ENCODE data around the gene HPF1.
"Not testable (repeated sequence)": the region's sequence is repeated elsewhere in the genome, so short reads cannot be mapped to it uniquely, and the experiment has no call there.

Gene HPF1

DNA sequence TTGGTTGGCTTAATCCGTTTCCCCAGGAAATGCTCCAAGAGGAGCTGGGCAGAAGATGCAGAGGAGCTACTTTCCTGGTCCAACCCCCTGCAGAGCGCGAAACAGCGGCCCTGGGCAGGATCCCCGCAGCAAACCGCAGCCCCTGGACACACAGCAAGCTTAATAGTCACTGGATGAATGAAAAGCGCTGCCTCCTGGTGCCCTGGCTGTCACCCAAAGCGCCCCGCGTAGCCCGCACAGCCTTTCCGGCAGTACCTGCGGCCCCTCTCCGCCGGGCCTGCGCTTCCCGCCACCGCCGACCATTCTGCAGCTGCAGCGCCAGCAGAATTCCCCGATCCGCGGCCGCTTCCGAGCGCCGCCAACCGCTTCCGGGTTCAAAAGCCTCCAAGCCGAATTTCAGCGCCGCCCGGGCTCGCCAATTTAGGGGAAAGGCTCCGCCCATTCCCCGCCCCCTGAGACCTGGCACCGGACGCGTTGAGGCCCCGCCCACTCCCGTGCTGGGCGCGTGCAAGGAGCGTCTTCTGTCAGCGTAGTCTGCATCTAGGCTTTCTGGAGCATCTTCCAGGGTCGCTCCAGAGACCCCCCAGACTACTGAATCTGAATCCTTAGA, at the start of gene HPF1:
TSS of gene HPF1 (minus strand) at position 370 of the 610 bp plus-strand sequence. CDS start at position 303, 67 bp downstream.
- DNase-seq = peak; percentile 97

DNA sequence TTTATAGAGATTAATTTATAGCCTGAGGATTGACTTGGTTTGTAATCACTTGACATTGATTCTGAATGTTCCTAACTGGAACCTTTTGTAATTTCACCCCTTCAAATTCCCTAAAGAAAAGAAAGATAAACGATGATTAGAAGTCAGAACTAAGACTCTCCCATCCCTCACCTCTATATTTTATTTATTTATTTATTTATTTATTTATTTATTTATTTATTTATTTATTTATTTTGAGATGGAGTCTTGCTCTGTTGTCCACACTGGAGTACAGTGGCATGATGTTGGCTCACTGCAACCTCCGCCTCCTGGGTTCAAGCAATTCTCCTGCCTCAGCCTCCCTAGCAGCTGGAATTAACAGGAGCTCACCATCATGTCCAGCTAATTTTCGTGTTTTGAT, 49.0 kb upstream of the HPF1 start:
- not testable (repeated sequence) for DNase-seq

DNA sequence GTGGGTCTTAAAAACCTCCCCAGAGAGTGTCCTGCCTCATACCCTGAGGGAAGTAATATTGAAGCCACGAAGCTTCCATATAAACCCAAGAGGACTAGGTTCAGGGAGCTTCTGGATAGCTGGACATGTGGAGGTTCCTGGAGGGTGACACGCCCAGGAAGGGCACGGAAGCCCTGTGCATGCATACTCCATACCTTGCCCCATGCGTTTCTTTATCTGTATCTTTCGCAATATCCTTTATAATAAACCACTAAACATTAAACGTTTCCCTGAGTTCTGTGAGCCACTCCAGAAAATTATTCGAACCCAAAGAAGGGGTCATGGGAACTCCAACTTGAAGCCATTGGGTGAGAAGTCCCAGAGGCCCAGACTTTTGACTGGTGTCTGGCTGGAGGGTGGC, 45.7 kb upstream of the HPF1 start:
- no peak for DNase-seq

DNA sequence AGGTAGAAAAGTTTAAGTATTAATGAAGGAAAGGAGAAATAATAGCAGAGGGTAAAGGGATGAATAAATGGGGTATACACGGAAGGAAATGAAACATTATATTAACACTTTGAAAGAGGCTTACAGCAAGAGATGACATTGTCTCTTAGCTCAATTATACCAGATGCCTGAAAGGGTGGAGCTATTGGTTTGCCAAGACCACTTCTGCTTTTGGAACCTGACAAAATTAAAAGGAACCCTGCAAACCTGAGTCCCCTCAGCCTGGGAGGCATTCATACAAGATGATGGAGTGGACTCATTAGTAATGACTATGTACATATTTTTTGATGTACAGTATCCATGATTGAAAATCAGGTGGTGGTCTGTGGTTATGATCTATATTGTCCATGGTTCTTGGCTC, 45.1 kb upstream of the HPF1 start:
- no peak for DNase-seq

DNA sequence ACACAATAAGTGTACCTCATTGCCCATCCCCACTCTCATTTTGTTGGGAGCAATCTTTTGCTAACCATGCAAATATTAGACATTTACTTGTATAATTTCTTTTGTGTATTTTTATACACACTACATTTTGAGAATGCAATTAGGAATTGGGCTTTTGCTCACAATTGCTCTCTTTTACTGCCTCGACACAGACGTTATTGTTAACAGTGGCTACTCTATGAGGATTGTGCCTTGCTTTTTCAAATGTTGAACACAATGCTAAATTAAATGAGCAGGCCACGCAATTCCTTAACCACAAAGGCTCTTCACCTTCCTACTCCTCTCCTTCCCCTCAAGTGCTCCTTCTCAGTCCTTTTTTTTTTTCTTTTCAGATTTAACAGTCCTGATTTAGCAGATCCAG, 42.8 kb upstream of the HPF1 start:
- no peak for DNase-seq

DNA sequence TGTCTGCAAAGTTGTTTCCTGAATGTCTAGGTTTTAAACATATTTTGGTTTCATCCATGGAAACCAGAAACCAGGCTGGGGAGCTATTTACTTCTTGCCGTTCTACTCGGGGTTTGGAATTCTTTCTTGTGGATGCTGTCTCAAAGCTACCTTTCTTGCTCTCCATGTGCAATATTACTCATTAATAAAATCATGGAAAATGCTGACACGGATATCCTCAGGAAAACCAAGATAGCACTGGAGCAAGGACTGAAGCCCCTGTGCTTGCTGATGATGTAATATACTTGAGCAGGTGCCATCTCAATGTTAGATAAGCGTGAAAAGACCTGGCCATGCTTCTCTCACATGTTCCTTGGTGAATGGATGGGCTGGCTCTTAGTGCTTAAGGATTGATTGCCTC, 41.5 kb upstream of the HPF1 start:
- DNase-seq = no peak

DNA sequence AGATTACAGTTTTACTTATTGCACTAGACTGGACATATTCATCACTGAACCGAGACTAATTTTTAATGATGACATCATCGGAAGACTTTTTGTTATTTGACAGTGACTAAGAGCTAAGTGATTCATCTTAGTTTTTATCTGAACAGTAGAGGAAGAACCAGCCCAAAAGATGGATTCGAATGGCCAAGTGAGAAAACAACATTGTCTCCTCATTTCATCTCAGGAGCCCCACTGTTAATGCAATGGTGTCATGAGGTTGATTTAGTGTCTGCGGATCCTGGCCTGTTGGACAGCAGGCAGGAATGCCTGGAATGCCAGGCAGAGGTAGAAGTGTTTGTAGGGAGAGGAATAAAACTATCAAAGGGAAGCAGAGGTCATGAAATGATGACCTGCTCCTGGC, 37.8 kb upstream of the HPF1 start:
- DNase-seq = no peak

DNA sequence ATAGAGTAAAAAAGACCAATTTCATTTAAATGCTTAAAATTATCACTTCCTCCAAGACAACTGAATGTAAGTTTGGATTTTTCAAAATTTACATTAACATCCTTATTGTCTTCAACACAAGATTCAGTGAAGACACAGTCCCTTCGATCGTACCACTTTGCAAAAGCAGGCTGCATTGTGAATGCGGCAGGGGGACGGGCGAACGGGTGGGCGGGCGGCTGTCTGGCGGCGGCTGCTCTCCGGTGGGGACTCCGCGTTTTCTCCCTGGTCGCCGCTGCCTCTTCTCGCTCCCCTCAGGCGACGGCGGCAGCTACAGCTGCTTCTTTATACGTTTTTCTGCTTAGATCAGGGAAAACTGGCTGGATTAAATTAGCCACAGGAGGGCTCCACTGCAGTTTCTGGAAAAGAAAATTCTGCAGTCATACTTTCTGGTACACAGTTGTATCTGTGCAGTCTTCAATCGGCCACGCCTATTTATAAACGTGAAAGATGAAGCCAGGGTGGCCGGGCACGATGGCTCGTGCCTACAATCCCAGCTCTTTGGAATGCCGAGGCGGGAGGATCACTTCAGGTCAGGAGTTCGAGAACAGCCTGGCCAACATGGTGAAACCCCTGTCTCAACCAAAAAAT, 33.9 kb upstream of the HPF1 start:
- peak; percentile 41 for DNase-seq

DNA sequence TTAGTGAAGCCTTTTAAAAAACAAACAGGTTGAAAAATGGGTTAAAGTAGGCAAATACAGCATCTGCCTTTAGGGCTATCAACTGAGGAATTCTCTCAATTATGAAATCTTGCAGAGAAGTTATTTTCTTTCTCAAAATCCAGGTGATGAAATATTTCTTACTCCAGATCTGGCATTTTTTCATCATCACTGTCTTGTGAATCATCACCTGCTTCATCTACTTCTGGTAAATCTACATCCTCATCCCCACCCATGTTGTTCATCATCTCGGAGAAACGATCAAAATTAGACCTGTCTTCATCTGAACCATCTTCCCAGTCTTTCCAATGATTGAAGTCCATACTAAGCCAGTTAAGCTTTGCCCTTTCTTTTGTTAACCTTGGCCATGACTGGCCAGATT, 33.3 kb upstream of the HPF1 start:
- DNase-seq = no peak

DNA sequence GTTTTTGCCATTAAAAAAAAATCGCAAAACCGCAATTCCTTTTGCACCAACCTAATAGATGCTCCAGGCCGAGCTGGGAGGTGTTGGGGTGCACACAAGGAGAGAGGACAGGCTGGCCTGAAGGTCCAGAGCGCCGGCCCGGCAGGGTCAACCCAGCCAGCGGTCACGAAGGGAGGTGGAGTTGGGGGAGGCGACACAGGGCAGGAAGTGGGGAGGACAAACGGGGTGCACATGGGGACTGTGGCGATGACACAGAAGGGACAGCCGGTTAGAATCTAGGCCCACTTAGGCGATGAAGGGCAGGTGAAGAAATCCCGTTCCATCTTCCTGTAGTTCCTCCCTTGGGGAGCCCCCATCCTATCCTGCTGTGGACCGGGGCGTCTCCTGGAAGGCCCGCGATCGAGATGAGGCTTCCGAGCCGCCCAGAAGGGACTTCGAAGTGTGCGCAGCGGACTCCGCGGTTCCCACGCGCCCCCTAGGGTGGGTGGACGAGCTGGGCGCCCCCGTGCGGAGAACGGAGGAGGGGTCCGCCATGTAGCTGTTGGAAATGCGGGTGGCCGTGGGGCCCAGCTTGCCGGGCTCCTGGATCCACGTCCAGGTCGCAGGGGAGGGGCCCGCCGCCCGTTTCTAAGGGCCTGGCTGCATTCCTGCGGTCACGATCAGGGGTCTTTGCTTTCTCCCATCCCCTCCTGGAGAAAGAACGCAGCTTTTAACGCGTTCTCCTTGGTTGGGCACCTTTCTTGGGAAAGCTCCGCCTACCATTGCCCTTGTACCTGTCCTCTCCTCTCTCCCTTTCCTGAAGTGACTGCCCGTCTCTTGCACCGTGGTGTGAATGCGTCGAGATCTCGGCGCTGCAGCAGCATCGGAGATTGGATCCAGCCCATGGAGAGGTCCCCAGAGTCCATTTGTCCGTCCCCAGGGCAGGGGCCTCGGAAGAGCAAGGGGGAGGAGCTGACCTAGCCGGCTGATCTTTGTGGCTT, 17.0 kb upstream of the HPF1 start:
- peak; percentile 45 for DNase-seq

DNA sequence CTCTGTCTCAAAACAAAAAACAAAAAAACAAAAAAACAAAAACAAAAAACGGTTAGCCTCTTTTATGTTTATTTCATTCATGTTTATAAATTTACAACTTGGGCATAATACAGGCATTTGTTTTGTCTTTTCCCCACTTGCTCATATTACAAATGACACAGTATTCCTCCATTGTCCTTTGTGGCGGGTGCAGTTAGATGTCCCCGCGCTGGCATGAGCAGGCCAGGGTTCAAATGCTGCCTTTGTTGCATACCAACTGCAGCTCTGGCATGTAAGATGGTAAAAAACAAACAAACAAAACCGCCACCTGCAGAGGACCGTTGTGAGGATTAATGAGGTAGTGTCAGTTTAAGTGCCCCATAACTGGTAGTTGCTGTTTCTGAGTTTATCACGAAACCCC, 16.1 kb upstream of the HPF1 start:
- DNase-seq = no peak

DNA sequence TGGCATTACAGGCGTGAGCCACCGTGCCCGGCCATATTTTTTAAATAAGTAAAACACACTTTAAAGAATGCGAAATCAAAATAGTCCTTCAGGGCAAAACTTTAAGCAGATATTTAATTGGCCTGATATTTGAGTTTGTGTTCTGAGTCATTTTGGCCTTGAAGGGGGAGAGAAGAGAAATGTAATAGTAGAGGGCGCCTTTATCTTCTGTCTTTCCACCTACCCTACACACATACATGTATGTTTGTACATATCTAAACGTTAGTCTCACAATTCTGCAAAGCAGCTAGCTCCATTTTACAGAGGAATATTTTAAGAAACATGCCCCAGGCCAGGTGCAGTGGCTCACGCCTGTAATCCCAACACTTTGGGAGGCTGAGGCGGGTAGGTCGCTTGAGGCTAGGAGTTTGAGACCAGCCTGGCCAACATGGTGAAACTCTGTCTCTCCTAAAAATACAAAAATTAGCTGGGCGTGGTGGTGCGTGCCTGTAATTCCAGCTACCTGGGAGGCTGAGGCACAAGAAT, 13.9 kb upstream of the HPF1 start:
- DNase-seq = not testable (repeated sequence)

DNA sequence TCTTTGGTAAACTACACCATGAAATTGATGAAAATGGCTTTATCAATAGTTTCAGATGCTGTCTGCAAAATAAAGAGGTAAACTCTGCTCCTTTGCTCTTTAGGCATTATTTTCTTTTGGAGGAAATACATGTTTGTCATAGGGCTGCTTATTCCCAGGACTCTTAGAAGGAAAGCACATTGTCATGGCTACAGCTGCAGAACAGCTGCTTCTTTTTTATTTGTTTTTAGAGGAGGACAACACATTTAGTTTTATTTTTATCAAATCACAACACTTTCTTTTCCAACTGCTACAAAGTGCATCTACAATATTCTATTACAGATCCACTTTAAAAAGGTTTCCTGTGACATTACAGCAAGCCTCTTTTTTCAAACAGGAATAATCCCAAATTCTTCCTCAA, 12.7 kb upstream of the HPF1 start:
- DNase-seq = no peak

DNA sequence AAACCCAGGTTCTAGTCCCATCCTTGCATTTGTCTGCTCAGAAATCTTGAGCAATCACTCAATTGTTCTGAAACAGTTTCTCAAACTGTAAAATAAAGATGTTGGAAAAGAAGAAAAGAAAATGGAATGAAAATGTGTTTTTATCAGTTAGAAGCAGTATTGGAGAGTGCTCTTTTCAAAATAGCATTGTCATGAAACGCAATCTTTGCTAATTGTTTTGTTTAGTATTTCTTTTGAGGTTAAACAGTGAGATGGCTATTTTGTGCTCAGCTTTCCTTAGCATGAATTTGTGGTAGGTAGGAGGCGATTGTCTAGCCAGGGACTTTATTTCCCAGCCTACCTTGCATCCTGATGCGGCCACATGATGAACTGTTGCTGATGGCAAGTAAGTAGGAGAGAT, 10.6 kb upstream of the HPF1 start:
- DNase-seq = no peak

DNA sequence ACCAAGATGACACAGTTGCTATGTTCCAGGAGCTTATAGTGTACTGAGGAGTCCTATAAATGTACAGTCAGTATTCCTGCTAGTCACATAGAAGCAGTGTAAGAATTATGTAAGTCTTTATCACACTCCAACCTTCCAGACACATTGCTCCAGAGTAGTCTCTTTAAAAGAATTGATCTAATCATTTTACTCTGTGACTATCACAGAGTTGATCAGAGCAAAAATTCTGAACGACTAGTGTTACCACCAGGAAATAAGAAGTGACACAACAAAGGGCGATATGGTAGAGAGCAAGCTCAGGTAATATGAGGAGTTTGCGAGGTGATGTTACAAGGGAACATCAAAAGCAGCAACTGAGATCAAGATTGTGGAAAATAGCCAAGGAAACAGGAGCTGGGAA, 9.0 kb upstream of the HPF1 start:
- DNase-seq = no peak

DNA sequence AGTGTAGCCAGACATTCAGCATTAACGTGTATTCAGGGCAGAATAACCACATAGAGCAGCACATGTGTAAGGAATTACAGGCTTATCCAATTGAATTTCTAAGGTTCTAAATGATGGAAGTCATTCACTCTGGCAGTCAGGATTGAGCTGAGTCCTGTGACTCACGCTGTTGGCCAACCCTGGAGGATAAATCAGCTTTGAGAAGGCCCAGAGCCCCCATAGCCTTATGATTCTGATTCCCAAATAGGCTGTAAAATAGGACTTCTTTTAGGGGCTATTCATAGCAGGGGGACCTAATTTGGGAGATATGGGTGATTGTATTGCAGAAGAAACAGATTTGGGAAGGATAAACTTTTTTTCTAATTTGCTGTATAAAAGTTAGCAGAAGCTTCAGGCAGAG, 8.1 kb upstream of the HPF1 start:
- no peak for DNase-seq

DNA sequence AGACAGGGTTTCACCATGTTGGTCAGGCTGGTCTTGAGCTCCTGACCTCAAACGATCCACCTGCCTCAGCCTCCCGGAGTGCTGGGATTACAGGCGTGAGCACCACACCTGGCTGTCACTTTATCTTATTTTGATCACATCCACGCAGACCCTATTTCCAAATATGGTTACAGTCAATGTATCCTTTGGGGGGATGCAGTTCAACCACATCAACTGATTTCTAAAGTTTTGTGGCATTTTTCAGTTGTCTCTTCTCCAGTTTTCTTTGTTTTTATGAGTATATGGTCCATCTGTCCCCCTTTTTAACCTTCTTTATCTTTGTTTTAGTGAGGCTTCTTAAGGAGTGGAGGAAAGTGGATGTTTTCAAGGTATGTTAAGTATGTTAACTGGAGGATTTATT, 4.1 kb upstream of the HPF1 start:
- DNase-seq = no peak

DNA sequence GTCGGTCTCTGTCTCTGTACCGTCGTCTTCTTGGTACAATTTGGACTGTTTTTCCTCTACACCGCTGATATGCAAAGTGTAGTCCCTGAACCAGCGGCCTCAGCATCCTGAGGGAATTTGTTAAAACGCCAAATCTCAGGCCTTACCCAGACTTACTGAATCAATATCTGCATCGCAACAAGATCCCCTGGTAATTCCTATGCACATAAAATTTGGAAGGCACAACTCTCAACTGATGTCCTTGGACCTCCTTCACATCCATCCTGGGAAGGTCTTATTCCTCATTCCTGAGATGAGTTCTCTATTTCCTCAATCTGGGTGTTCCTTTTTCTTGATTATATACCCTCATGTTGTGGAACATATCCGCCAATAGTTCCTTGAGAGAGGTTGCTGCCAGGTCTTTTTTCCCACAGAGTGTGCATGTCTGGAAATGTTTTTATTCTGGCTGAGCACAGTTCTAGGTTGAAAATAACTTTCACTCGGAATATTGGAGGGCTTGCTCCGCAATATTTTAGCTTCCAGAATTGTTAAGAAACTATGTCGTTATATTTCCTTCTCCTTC, 738 bp upstream of the HPF1 start:
- DNase-seq = no peak

DNA sequence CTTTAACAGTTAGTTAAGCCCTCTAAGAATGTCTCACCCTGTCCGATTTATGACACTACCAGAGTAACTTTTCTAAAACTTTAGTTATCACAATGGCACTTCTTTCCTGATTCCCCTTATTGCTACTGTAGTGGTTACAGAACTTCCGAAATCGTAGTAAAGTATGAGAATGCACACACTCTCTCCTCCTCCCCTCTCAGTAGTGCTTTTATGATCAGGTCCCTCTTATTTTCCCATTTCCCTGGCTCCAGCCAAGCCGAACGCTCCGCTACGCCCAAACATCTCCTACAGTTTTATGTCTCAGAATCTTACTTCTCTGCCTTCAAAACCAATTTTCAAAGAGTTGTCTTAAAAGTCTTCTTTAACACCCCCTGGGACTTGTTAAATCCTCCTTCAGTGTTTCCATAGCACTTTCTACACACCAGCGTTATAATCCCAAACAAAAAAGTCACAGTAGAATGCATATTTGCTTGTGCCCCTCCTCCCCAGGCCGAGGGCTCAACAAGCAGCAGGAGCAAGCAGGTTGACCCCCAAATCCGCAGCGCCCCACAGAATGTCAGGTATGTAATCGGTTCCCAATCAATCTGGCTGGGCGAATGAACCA, 671 bp downstream of the HPF1 start:
- DNase-seq = no peak

DNA sequence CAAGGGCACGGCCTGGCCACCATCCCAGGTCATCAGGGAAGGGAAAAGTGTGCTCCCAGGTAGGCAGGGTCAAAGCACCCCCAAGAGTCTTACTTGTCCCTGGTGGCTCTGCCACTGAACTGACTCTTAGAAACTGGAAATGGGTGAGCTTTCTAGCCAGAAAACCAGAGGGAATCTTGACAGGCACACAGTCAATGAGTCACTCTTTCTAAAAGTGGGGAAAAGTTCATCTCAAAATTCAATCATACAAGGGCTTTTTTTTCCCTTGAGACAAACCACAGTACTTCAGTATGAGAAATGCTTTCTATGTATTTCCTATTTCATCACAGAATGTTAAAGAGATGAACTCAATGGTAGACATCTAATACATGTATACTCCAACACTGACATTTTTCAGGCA, 12.5 kb downstream of the HPF1 start:
- DNase-seq = no peak

DNA sequence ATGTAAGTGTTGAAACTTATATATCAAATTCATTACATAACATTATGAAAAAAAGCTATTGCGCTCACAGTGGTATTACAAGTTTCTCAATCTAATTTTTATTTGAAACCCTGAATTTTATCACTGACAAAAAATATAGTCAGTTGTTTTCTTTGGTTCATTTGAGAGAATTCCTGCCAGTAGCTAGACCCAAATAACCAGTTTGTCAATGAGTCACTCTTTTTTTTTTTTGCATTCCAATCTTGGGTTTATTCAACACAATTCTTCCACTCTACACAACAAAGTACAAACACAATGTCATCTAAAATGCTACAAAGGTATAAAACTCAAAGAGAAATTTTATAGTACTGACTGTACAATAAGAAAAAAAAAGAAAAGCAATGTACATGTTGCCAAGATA, 13.1 kb downstream of the HPF1 start:
- no peak for DNase-seq

DNA sequence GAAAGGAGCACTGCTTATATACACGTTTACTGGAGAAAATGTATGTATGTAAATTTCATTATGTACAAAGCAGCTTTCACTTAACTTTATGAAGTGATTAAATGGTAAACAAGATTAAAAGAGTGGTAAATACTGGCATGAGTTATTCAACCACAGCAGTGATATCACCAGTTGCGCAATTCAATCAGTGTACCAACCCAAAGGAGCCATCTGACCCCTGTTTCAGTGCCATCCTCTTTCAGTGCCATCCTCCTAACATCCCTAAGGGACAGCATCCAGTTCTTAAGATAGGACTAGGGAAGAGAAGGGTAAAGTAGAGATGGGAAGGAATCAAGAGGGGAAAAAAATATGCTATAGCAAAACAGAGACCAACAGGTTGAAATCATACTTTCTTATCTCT, 16.2 kb downstream of the HPF1 start:
- DNase-seq = no peak

DNA sequence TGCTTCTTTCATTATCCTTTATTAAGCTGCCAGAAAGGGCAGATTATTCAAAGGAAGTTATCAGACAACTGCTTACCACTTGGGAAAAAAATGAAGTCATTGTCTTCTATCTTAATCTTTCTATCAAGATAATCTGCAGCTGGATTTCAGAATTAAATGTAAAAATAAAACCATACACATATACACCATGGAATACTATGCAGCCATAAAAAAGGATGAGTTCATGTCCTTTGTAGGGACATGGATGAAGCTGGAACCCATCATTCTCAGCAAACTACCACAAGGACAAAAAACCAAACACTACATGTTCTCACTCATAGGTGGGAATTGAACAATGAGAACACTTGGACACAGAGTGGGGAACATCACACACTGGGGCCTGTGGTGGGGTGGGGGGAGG, 19.1 kb downstream of the HPF1 start:
- not testable (repeated sequence) for DNase-seq

All from stimulated activated CD8-positive, alpha-beta memory T cell treated with anti-CD3 and anti-CD28 coated beads, Interleukin-4, amount 100 ng/mL, for 48 hours (primary cell).